Stimulated activated CD4-positive, alpha-beta T cell treated with anti-CD3 and anti-CD28 coated beads, Interleukin-1b, Interleukin-23, amount 100 ng/mL, for 48 hours (primary cell): ENCODE results near the gene ADCY2.

ENCODE experiments used
- DNase-seq: peaks from one replicate; pipeline ENCODE4 v3.0.0-alpha.2; 2020

ADCY2 gene

GRCh38 chr5:7848296-7848695 lies 452.4 kb downstream of the ADCY2 start:
- DNase-seq = no peak

- no peak for DNase-seq
Observed at GRCh38 chr5:7849681-7850394, 453.9 kb downstream of the ADCY2 start.

DNA sequence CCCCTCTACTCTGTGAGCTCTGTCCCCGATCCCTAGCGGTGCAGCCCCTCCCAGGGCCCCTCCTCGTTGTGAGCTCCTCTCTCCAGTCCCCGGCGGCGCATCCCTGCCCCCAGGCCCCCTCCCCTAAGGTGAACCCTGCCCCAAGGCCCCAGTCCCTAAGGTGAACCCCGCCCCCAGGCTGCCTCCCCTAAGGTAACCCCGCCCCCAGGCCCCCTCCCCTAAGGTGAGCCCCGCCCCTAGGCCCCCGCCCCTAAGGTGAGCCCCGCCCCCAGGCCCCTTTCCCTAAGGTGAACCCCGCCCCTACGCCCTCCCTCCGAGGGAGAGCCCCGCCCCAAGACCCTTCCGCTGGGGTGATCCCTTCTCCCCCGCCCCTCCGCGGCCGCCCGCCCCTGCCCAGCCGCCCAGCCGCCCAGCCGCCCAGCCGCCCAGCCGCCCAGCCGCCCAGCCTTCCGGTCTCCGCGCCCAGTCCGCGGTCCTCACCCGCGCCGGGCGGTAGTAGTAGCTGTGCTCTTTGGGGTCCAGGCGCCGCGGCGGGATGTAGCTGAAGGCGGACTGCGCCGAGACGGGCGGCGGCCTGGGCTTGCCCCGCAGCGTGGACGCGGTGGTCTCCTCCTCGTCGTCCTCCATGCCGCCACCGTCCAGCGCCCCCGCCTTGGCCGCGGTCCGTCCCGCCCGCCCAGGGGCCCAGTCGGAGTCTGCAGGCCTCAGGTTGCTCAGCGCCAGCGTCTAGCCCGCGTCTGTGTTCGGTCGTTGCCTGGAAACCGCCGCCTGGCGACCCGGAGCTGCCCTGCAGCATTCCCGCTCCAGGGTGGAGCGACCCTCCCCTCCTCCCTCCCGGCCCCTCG lies 454.7 kb downstream of the ADCY2 start, which contains the start of gene CFAP90:
Gene CFAP90 (minus strand): TSS at position 739 of the 845 bp plus-strand sequence. CDS start 112 bp downstream, at position 627.
- DNase-seq = no peak

DNA sequence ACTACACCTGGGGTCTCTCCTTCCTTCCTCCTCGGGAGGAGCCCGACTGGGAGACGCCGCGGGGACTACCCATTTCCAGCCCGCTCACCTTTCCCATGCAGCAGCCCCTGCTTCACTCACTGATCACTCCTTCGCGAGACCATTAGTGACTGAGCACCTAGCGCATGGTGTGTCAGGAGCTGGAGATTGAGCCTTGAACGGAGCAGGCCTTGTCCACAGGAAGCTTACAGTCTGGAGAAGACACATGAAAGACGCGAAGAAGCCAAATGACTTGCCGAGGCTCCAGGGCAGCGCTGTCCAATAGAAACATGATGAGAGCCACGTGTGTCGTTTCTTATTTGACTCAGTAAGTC lies 455.3 kb downstream of the ADCY2 start:
- no peak for DNase-seq

GRCh38 chr5:7851617-7852289 lies 455.8 kb downstream of the ADCY2 start:
- DNase-seq = no peak

GRCh38 chr5:7852542-7852941 lies 456.6 kb downstream of the ADCY2 start:
- DNase-seq = no peak

GRCh38 chr5:7852988-7853387 lies 457.1 kb downstream of the ADCY2 start:
- no peak for DNase-seq

DNA sequence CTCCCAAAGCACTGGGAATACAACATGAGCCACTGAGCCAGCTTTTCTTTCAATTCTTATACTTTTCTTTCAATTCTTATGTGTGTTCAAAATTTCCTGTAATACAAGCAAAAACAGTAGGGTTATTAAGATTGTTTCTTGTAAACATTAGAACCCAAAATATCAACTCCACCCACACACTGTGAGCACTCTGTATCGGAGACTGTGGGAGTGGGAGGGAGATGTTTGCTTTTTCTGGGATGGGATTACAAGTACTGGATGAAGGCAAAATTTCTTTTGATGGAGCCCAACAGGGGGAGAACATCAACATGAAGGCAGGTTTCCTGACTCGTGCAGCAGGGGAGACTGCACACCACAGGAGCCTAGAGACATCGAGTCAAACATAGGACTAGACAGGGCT lies 459.7 kb downstream of the ADCY2 start:
- no peak for DNase-seq

GRCh38 chr5:7856855-7857254 lies 460.9 kb downstream of the ADCY2 start:
- peak; percentile 37 for DNase-seq

DNA sequence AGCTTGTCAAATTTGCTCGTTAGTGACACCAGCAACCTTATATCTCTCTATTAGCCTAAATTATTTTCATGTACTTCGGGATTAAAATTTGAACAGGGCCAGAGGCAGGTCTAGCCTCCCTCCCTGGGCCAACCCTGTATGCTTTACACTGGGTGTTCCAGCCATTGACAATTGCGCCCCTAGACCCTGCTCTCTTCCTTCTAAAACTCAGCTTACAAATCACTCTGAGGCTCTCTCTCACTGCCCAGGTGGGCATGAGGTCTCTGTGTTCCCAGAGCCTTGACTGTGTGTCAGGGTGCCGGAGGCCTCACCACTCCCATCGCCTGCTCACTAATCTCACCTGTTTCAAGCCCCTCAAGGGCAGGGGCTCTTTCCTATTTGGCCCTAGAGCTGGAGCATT lies 461.4 kb downstream of the ADCY2 start:
- DNase-seq = no peak

- no peak for DNase-seq
Observed at GRCh38 chr5:7857926-7858632, 462.1 kb downstream of the ADCY2 start.

- DNase-seq = no peak
Observed at GRCh38 chr5:7866196-7866595, 470.3 kb downstream of the ADCY2 start.

GRCh38 chr5:7867260-7867659 lies 471.3 kb downstream of the ADCY2 start:
- DNase-seq = no peak

DNA sequence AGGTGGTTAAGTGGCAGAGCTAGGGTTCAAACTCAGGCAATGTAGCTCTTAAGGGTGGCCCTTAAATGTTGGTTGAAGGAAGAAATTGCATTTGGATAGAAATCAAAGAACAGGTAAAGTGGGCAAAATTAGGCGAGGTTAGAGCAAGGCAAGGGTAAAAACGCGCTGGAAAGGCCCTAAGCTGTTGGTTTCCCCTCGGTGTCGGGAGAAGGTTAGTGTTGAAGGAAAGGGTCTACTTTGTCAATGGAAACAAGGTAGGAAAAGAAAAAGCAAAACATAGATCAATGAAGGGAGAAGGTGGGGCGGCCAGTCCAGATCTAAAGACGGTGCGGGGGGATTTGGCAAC lies 472.5 kb downstream of the ADCY2 start:
- no peak for DNase-seq

GRCh38 chr5:7868773-7869473 lies 473.0 kb downstream of the ADCY2 start, which contains the start of the genes FASTKD3 and MTRR:
TSS of gene FASTKD3 (minus strand) at chr5:7869031. CDS start at chr5:7868083, 948 bp downstream.
TSS of gene MTRR (plus strand) at chr5:7869148. CDS start at chr5:7870795, 1,647 bp downstream.
- peak; percentile 89 for DNase-seq

GRCh38 chr5:7869474-7870136 lies 473.7 kb downstream of the ADCY2 start:
- peak; percentile 45 for DNase-seq

DNA sequence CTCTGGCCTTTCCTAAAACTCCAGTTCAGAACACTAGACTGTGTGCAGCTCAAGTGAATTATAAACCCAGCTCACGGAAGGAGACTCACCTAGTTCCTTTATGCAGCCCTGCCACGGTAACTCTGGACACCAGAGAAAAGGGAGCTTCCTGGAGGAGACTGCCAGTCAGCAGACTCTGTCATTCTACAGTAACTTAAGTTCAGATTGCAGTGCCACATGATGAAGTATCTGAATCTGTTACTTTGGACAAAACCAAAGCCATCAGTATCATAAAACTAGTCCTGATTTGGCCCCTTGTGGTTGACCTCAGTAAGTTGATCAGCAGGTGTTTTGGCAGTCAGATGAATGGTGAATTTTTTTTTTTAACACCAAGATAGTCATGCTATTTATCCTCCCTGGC lies 475.7 kb downstream of the ADCY2 start:
- DNase-seq = no peak

- no peak for DNase-seq
Observed at GRCh38 chr5:7872517-7873130, 476.7 kb downstream of the ADCY2 start.

GRCh38 chr5:7873216-7873615 lies 477.3 kb downstream of the ADCY2 start:
- peak; percentile 35 for DNase-seq

DNA sequence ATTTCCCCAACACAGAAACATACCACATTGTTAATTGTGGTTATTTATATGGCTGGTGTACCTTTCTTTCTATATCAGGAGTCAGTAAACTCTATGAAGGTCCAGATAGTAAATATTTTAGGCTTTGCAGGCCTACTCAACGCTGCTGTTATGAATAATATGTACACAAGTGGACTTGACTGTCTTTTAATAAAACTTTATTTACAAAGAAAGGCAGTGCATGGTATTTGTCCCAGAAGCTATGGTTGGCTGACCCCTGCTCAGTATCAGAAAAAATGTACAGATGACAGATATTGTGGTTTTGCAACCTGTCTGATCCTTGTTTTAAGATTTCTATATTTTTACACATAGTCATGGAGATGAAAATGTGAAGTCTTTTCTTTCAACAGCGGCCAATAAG lies 478.7 kb downstream of the ADCY2 start:
- no peak for DNase-seq

DNA sequence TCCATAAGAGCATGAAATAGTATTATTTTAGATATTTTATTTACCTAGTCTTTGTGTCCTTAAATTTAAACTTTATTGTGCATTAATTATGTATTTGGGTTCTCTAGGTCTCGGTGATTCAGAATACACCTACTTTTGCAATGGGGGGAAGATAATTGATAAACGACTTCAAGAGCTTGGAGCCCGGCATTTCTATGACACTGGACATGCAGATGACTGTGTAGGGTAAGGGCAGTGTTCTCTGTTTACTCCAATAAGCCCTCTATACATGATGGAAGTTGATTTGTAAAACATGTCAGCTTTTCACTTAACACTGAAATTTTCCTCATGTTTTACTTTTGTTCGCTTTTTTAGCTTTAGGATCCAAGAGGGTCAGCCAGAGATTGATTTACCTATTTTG lies 479.2 kb downstream of the ADCY2 start:
- DNase-seq = no peak
